ENCODE measurements around the gene SCGB3A2.

The SCGB3A2 gene

DNA sequence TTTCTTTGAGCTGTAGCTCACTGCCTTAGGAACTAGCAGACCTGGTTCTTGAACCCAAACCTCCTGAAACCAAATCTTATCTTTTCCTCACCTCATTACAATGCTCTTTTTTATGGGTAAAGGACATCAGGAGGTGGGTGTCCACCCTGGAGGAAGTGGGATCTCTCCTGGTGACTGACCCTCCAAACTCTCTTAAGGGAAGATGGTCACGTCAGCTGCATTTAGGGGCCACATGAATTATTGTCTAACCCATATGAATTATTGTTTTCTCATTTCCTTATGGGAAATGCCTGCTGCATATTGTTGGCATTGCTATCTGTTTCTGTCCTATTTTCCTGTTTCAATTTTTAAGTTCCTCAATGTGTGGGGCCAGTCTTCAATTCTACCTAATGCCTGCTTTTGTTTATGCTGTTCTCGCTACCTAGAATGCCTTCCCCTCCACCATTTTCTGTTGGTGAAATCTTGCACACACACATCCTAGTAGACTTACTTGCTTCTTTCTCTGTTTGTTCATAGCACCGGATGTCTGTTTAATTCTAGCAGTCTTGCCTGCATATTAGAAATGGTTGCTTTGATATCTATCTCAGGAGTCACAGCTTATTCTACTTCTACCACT, 25.0 kb upstream of the SCGB3A2 start:
- H2BK5ac ChIP-seq (ENCODE audit: low read depth, low read length, poor library complexity, severe bottlenecking), result no peak overlapping the region
- no peak overlapping the region for H2AFZ ChIP-seq (ENCODE audit: low read depth, low read length)
- no peak overlapping the region for H2BK15ac ChIP-seq (ENCODE audit: low read depth, poor library complexity, severe bottlenecking)
- H2BK12ac ChIP-seq (ENCODE audit: low read length in 2 of 2), result no peak overlapping the region
- no peaks in the 10 kb centered on the region for H3K79me1 ChIP-seq (replicated peaks; ENCODE audit: low read length, poor library complexity, severe bottlenecking)
- WGBS, result 96% methylated on average over 1 of the region's 3 CpGs
- H3K14ac ChIP-seq (ENCODE audit: low read length in 2 of 2), result no peak overlapping the region
- H3K36me3 ChIP-seq (ENCODE audit: control insufficient read depth in 1 of 2, insufficient read depth in 2 of 2, low read depth in 1 of 2, low read length in 2 of 2), result no peaks in the 10 kb centered on the region
- no peak overlapping the region for H3K9ac ChIP-seq (ENCODE audit: low read length)
- H2AK5ac ChIP-seq (ENCODE audit: low read length, severe bottlenecking), result no peak overlapping the region
- no peak overlapping the region for H3K27ac ChIP-seq (ENCODE audit: low read length, poor library complexity, severe bottlenecking)
- peaks cover 4 to 20% of the 10 kb centered on the region in 2 experiments for H3K27me3 ChIP-seq (ENCODE audit: control insufficient read depth in 1 of 2, insufficient read depth in 1 of 2, low read length in 2 of 2)
- no peak overlapping the region for H2BK120ac ChIP-seq (ENCODE audit: low read depth, low read length)
- H3K4me3 ChIP-seq (ENCODE audit: insufficient read depth in 1 of 2, low read depth in 1 of 2, low read length in 2 of 2), result no peak overlapping the region
- no peaks in the 10 kb centered on the region for H3K4me1 ChIP-seq (ENCODE audit: control insufficient read depth, insufficient read depth, low read depth, low read length)
- no peak overlapping the region for H4K91ac ChIP-seq (ENCODE audit: low read length)
- no peak overlapping the region for H3K18ac ChIP-seq (ENCODE audit: low read depth in 1 of 2, low read length in 2 of 2)
- H4K8ac ChIP-seq (ENCODE audit: low read length), result no peak overlapping the region
- H3K4me2 ChIP-seq (ENCODE audit: low read length, poor library complexity, severe bottlenecking), result no peak overlapping the region
- no peak for DNase-seq
- no peak overlapping the region for H3K23ac ChIP-seq (ENCODE audit: low read length in 2 of 2)
- no peak overlapping the region for H3K4ac ChIP-seq (ENCODE audit: low read depth in 1 of 2, low read length in 2 of 2)
- no peaks in the 10 kb centered on the region for H3K9me3 ChIP-seq (ENCODE audit: control insufficient read depth, low read length)

DNA sequence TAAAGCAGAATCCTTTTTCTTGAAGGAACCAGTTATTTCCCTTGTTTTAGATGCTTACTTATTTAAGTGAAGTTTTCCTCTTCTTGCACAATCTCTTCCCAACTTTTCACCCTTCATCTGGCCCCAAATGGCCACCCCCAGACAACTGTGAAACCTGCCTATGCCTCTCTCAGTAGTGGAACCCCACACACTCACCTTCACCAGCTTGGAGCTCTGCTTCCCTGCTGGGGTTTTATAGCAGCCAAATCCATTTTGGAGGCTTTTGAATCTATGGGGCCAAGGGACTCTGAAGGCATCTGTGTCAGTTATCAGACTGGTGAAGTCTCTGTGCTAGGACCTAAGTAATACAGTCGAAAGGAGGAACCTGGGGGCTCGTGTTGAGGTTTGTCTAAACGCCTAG, 24.2 kb upstream of the SCGB3A2 start:
- no peak overlapping the region for H3K27ac ChIP-seq (ENCODE audit: low read length, poor library complexity, severe bottlenecking)
- no peaks in the 10 kb centered on the region for H3K79me1 ChIP-seq (replicated peaks; ENCODE audit: low read length, poor library complexity, severe bottlenecking)
- H3K27me3 ChIP-seq (ENCODE audit: control insufficient read depth in 1 of 2, insufficient read depth in 1 of 2, low read length in 2 of 2), result peaks cover 8 to 24% of the 10 kb centered on the region in 2 experiments
- no peak overlapping the region for H2BK12ac ChIP-seq (ENCODE audit: low read length in 2 of 2)
- H3K23ac ChIP-seq (ENCODE audit: low read length in 2 of 2), result no peak overlapping the region
- H3K9me3 ChIP-seq (ENCODE audit: control insufficient read depth, low read length), result no peaks in the 10 kb centered on the region
- H2AFZ ChIP-seq (ENCODE audit: low read depth, low read length), result no peak overlapping the region
- H3K18ac ChIP-seq (ENCODE audit: low read depth in 1 of 2, low read length in 2 of 2), result no peak overlapping the region
- no peak overlapping the region for H3K14ac ChIP-seq (ENCODE audit: low read length in 2 of 2)
- H3K4ac ChIP-seq (ENCODE audit: low read depth in 1 of 2, low read length in 2 of 2), result no peak overlapping the region
- H3K4me1 ChIP-seq (ENCODE audit: control insufficient read depth, insufficient read depth, low read depth, low read length), result no peaks in the 10 kb centered on the region
- no peak overlapping the region for H3K4me2 ChIP-seq (ENCODE audit: low read length, poor library complexity, severe bottlenecking)
- H3K4me3 ChIP-seq (ENCODE audit: insufficient read depth in 1 of 2, low read depth in 1 of 2, low read length in 2 of 2), result no peak overlapping the region
- DNase-seq, result no peak
- H3K36me3 ChIP-seq (ENCODE audit: control insufficient read depth in 1 of 2, insufficient read depth in 2 of 2, low read depth in 1 of 2, low read length in 2 of 2), result no peaks in the 10 kb centered on the region
- no peak overlapping the region for H4K8ac ChIP-seq (ENCODE audit: low read length)
- WGBS, result 67% methylated on average over 3 of the region's 3 CpGs
- no peak overlapping the region for H2BK5ac ChIP-seq (ENCODE audit: low read depth, low read length, poor library complexity, severe bottlenecking)
- H2BK15ac ChIP-seq (ENCODE audit: low read depth, poor library complexity, severe bottlenecking), result no peak overlapping the region
- H2BK120ac ChIP-seq (ENCODE audit: low read depth, low read length), result no peak overlapping the region
- no peak overlapping the region for H3K9ac ChIP-seq (ENCODE audit: low read length)
- H2AK5ac ChIP-seq (ENCODE audit: low read length, severe bottlenecking), result no peak overlapping the region
- no peak overlapping the region for H4K91ac ChIP-seq (ENCODE audit: low read length)

DNA sequence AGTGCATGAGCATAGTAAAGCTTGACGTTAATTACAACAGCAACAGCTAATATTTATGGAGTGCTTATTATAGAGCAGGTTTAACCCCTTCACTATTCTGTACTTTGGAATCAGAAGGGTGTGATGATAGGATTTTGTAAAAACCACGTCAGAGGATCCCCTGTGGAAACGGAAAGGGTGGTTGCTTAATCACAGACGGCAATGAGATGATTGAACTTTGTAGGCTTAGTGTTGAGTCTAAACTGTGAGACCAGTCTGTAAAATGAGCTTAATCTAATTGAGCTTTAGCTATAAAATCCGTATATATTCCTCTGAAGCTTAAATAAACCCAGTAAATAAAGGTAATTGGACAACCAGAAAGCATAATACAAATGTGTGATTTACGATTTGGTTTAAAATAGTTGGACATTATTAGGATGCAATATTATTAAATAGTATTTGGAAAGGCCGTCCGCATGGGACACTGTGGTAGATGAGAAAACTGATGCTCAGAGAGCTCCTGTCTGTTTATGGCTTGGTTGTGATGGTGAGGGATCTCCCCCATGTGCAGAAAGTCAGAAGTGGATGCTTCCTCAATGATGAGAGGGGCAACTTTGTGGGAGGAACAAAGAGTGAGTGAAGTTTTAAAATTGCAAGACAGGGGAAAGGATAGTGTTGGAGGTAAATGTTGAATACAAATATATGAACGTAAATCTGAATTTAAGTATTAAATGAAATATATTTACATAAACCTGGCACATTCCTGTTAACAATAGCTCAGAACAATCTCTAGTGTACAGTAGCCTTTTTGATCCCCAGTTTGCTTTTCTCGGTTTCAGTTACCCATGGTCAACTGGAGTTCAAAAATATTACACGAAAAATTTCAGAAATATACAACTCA, 23.4 kb upstream of the SCGB3A2 start:
- Histone ChIP-seq H4K8ac (ENCODE audit: low read length) (no peak overlapping the region), H3K9me3 (ENCODE audit: control insufficient read depth, low read length) (no peaks in the 10 kb centered on the region), H3K79me1 (replicated peaks; ENCODE audit: low read length, poor library complexity, severe bottlenecking) (no peaks in the 10 kb centered on the region), H3K27me3 (ENCODE audit: control insufficient read depth in 1 of 2, insufficient read depth in 1 of 2, low read length in 2 of 2) (peaks cover 5 to 24% of the 10 kb centered on the region in 2 experiments), H2AFZ (ENCODE audit: low read depth, low read length) (no peak overlapping the region), H2AK5ac (ENCODE audit: low read length, severe bottlenecking) (no peak overlapping the region), H2BK5ac (ENCODE audit: low read depth, low read length, poor library complexity, severe bottlenecking) (no peak overlapping the region), H4K91ac (ENCODE audit: low read length) (no peak overlapping the region), H3K27ac (ENCODE audit: low read length, poor library complexity, severe bottlenecking) (no peak overlapping the region), H3K4me3 (ENCODE audit: insufficient read depth in 1 of 2, low read depth in 1 of 2, low read length in 2 of 2) (no peak overlapping the region), H2BK15ac (ENCODE audit: low read depth, poor library complexity, severe bottlenecking) (no peak overlapping the region), H3K23ac (ENCODE audit: low read length in 2 of 2) (no peak overlapping the region), H2BK12ac (ENCODE audit: low read length in 2 of 2) (no peak overlapping the region), H3K36me3 (ENCODE audit: control insufficient read depth in 1 of 2, insufficient read depth in 2 of 2, low read depth in 1 of 2, low read length in 2 of 2) (no peaks in the 10 kb centered on the region), H3K4me1 (ENCODE audit: control insufficient read depth, insufficient read depth, low read depth, low read length) (no peaks in the 10 kb centered on the region), H3K14ac (ENCODE audit: low read length in 2 of 2) (no peak overlapping the region), H3K4ac (ENCODE audit: low read depth in 1 of 2, low read length in 2 of 2) (no peak overlapping the region), H3K9ac (ENCODE audit: low read length) (no peak overlapping the region), H3K18ac (ENCODE audit: low read depth in 1 of 2, low read length in 2 of 2) (no peak overlapping the region), H2BK120ac (ENCODE audit: low read depth, low read length) (no peak overlapping the region), H3K4me2 (ENCODE audit: low read length, poor library complexity, severe bottlenecking) (no peak overlapping the region)
- WGBS, result 80% methylated on average over 8 of the region's 11 CpGs
- DNase-seq, result no peak

DNA sequence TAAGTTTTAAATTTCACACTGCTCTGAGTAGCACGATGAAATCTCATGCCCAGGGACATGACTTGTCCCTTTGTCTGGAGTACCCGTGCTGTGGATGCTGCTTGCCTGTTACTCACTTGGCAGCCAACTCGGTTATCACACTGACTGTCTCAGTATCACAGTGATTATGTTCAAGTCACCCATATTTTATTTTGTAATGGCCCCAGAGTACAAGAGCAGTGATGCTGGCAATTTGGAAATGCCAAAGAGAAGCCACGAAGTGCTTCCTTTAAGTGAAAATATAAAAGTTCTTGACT, 22.8 kb upstream of the SCGB3A2 start:
- H4K8ac ChIP-seq (ENCODE audit: low read length), result no peak overlapping the region
- H3K4me2 ChIP-seq (ENCODE audit: low read length, poor library complexity, severe bottlenecking), result no peak overlapping the region
- no peaks in the 10 kb centered on the region for H3K9me3 ChIP-seq (ENCODE audit: control insufficient read depth, low read length)
- peaks cover 4 to 24% of the 10 kb centered on the region in 2 experiments for H3K27me3 ChIP-seq (ENCODE audit: control insufficient read depth in 1 of 2, insufficient read depth in 1 of 2, low read length in 2 of 2)
- no peaks in the 10 kb centered on the region for H3K79me1 ChIP-seq (replicated peaks; ENCODE audit: low read length, poor library complexity, severe bottlenecking)
- H3K14ac ChIP-seq (ENCODE audit: low read length in 2 of 2), result no peak overlapping the region
- H2BK5ac ChIP-seq (ENCODE audit: low read depth, low read length, poor library complexity, severe bottlenecking), result no peak overlapping the region
- H2AK5ac ChIP-seq (ENCODE audit: low read length, severe bottlenecking), result no peak overlapping the region
- H2AFZ ChIP-seq (ENCODE audit: low read depth, low read length), result no peak overlapping the region
- H3K4ac ChIP-seq (ENCODE audit: low read depth in 1 of 2, low read length in 2 of 2), result no peak overlapping the region
- DNase-seq, result no peak
- no peak overlapping the region for H3K18ac ChIP-seq (ENCODE audit: low read depth in 1 of 2, low read length in 2 of 2)
- H3K27ac ChIP-seq (ENCODE audit: low read length, poor library complexity, severe bottlenecking), result no peak overlapping the region
- 43% methylated on average over 3 of the region's 4 CpGs for WGBS
- H4K91ac ChIP-seq (ENCODE audit: low read length), result no peak overlapping the region
- no peak overlapping the region for H2BK12ac ChIP-seq (ENCODE audit: low read length in 2 of 2)
- H2BK15ac ChIP-seq (ENCODE audit: low read depth, poor library complexity, severe bottlenecking), result no peak overlapping the region
- no peaks in the 10 kb centered on the region for H3K4me1 ChIP-seq (ENCODE audit: control insufficient read depth, insufficient read depth, low read depth, low read length)
- no peaks in the 10 kb centered on the region for H3K36me3 ChIP-seq (ENCODE audit: control insufficient read depth in 1 of 2, insufficient read depth in 2 of 2, low read depth in 1 of 2, low read length in 2 of 2)
- no peak overlapping the region for H2BK120ac ChIP-seq (ENCODE audit: low read depth, low read length)
- H3K23ac ChIP-seq (ENCODE audit: low read length in 2 of 2), result no peak overlapping the region
- no peak overlapping the region for H3K4me3 ChIP-seq (ENCODE audit: insufficient read depth in 1 of 2, low read depth in 1 of 2, low read length in 2 of 2)
- no peak overlapping the region for H3K9ac ChIP-seq (ENCODE audit: low read length)
